GM21619 (cell line): ENCODE measurements around the gene C1R.
"Not testable (repeated sequence)": the region's sequence is repeated elsewhere in the genome, so short reads cannot be mapped to it uniquely, and the experiment has no call there.

Experiments
- ATAC-seq: cut with Tn5 transposase; IDR thresholded peaks from one replicate; pipeline ENCODE4 v1.9.1; 2021; ENCODE audit not compliant: unreplicated experiment

Gene C1R

DNA sequence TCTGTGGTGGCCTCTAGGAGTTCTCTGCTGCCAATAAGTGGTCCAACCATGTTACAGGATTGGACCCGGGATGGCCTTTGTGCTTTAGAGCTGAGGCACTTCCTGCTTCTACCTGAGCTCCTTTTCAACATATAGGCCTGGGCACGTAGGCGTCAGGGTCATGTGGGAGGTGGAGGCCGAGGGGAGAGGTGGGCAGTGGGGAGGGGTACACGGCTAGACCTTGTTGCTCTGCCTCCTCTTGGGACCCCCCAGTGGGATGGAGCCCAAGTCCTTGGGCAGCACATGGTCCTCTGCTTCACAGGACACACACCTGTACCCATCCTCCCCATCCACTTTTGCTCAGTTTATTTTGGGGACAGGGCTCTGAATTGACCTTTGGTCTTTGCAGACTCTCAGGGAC, 29.1 kb upstream of the C1R start:
- ATAC-seq = no peak

DNA sequence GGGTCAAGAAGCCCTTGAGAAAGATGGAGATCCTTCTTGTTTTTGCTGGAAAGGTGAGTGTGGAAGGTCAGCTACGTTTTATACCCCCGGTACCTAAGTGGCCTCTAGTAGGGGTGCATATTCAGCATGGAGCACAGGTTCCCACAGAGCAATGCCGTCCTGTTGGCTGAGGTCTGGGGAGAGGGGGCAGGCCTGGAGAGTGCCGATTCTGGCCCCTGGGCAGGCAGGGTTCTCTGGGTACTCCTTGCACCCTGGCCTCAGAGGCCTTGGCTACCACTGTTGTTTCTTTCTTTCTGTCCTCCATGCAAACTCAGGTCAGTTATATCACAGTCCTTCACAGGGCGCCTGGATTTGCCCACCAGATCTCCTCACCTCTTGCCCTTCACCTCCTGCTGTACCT, 27.9 kb upstream of the C1R start:
- no peak for ATAC-seq

DNA sequence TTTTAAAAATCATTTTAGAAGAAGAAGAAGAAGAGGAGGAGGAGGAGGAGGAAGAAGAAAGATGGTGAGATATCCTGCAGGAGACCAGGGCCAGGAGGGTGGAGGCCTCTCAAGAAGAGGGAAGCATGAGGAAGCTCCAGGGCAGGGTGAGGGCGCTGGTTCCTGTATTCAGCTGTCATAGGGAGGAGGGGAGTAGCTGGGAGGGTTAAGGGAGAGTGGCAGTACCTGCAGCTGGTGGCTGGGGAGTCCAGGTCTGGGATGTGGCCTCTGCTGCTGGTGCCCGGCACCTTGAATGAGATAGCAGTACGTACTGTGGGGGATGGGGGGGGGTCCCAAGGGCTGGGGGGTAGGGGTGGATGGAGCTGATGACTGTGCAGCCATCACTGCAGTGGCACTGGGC, 26.6 kb upstream of the C1R start:
- ATAC-seq = no peak

DNA sequence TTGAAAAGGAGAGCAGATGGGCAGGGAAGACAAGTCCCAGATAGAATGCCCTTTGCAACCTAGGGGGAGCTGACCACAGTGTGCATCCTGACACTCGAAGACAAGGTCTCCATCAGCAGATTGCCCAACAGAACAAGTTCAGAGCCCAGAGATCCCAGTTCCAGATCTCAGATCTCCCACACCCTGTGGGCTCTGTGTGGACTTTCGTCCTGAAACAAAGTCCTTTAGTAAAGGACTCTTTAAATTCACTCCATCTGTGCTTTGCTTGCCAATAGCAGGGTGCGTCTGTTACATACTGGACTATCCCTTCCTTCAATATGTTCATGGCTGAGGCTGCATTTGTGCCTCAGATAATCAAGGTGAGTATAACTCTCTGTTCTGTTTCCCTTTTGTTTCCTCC, 25.4 kb upstream of the C1R start:
- ATAC-seq = no peak

DNA sequence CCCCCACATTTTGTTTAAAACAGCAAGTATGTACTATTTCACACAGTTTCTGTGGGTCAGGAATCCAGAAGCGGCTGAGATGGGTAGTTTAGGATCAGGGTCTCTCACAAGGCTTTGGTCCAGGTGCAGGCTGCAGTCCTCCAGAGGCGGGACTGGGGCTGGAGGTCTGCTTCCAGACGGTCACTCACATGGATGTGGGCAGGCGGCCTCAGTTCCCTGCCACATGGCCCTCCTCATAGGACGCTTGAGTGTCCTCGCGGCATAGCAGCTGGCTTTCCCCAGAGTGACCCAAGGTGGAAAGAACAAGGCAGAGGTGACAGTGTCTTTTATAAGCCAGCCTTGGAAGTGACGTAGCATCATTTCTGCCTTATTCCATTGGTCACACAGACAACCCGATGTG, 24.7 kb upstream of the C1R start:
- ATAC-seq = no peak

DNA sequence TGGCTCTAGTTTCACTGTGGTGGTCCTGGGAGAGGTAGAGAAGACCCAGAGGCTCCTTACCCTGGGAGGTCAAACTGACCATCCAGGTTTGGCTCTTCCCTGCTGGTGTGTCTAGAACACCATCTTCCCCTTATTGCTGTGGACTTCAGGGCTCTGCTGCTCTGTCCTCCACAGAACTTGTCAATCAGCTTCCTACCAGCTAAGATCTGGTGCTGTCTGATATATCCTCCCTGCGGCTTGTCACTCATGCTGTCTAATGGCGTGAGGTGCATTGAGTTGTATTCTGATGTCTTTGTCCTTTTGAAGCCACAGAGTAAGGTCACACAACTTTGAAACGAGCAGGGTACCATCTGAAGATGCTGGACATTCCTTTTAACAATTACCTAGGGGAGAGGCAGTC, 24.0 kb upstream of the C1R start:
- ATAC-seq = no peak

DNA sequence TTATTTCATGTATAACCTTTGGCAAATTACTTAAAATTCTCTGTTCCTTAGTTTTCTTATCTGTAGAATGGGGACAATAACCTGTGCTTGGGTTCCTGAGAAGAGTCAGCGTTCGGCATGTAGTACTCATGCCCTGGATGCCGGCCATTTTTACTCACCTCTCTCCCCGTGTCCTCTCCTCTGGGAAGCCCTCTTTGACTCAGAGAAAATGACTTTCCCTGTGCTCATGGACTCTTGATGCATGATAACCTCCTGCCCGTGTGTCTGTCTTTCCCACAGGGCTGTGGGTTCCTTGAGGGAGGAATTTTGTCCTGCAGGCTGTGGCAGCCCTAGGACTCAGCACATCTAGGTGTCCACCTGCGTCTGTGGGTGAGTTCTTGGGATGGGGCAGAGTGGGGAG, 22.6 kb upstream of the C1R start:
- ATAC-seq = no peak

DNA sequence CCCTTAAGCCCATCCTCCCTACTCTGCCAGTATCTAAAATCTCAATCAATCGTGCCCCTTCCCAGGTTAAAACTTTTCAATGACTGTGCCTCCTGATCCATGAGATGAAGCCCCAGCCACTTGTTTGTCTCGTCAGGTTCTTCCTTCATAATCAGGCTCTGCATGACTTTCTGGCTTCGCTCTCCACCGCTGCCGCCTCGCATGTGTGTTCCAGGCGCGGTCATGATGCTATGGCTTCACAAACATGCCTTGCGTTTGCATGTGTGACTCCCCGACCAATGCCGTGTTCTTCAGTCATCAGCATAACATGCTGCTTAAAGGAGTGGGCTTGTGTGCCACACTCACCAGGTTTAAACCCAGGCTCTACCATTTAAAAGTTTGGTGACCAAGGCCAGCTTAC, 21.8 kb upstream of the C1R start:
- no peak for ATAC-seq

DNA sequence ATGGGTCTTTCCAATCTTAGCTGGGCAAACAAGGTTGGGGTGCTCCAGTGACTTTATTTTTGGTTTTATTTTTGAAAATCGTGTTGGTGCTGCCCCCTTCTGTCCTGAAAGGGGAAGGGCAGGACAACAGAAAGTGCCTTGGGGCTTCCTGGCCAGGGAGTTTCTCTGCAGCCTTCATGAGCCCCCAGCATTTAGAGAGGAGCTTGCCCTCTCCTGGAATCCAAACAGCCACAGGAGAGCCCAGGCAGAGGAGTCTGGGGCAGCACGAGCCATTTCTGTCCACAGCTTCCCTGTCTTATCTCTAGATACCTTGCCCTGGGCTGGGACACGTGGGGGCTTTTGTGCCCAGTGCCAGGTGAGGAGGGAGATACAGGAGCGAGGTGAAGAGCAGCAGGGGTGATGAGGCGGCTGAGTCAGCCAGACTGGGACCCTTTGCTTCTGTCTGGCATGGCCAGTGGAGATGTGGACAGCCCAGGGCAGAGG, 21.2 kb upstream of the C1R start:
- ATAC-seq = no peak

DNA sequence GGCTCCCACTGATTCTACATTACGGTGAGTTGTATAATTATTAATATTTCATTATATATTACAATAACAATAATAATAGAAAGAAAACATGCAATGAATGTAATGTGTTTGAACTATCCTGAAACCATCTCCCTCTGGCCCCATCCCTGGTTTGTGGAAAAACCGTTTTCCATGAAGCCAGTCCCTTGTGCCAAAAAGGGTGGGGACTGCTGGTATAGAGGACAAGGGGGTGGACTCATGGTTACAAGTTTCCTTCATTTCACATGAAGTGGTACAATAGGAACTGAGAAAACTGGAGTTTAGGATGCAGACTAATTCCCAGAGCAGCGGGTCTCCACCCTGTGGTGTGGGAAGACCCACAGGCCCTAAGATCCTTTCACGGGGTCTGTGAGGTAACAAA, 19.8 kb upstream of the C1R start:
- no peak for ATAC-seq

DNA sequence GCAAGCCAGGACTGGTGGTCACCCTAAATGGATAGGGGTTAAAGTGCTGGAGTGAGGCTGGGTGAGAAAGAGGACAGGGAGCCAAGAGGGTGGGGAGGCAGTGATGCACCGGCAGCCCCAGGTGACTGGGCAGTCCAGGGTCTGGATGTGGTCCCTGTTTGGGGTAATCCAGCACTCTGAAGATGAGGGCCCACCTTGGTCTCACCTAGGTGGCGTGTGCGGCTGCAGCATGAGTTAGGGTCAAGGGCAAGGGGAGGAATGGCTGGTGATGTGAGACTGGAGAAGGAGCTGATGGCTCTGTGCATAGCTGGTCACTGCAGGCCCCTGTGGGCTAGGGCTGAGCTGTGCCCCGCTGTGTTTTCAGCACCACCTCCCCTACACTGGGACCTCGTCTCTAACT, 18.4 kb upstream of the C1R start:
- ATAC-seq = no peak

DNA sequence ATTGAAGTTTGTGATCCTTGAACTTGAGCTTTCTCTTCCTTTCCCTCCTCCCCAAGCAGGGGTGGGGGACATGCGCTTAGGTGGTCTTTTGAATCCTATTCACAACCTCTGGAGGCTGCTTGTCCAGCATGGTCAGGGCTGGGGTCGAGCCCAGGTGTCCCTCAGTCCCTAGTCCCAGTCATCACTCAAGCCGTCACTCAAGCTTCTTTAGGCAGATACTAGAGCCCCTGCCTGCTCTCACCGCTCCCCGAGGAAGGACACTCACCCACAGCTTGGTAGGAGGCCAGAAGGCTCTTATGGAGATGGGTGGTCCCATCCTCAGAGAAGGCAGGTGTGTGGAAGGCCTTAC, 17.3 kb upstream of the C1R start:
- ATAC-seq = no peak

DNA sequence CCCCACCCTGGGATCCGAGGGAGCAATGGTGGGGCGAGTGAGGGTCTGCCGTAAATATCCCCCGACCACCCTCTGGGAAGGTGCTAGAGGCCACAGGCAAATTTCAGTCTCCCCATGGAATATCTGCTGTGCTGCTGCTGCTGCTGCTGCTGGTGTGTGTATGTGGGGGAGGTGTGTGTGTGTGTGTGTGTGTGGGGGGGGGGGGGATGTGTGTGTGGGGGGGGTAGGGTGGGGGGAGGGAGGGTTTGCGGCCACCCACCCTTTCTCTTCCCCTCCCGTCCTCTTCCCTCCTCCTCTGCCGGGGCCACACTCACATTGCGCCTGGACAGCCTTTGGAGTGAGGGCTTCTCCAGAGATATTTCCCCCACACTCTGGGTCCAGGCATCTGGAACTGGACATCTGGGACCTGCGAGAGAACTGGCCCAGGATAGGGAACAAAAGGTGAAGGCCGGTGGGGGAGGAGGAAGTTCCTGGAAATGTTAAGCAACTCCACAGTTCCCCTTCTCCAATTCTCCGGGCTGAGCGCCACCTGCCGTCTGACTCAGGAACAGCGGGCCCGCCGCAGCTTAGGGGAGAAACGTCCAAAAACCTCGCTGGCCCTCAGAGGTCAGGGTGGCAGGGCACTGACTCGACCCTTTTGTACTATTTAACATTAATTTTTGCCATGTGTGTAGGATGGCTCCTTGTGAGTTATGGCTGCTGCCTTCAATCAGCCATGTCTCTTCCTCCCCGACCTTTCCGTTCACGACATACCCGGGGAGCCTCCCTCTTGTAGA, 16.7 kb upstream of the C1R start, which contains the start of gene C1RL:
C1RL (minus strand) TSS at position 419 of the 776 bp plus-strand sequence; CDS start at position 385, 34 bp downstream.
- peak; percentile 9 for ATAC-seq

DNA sequence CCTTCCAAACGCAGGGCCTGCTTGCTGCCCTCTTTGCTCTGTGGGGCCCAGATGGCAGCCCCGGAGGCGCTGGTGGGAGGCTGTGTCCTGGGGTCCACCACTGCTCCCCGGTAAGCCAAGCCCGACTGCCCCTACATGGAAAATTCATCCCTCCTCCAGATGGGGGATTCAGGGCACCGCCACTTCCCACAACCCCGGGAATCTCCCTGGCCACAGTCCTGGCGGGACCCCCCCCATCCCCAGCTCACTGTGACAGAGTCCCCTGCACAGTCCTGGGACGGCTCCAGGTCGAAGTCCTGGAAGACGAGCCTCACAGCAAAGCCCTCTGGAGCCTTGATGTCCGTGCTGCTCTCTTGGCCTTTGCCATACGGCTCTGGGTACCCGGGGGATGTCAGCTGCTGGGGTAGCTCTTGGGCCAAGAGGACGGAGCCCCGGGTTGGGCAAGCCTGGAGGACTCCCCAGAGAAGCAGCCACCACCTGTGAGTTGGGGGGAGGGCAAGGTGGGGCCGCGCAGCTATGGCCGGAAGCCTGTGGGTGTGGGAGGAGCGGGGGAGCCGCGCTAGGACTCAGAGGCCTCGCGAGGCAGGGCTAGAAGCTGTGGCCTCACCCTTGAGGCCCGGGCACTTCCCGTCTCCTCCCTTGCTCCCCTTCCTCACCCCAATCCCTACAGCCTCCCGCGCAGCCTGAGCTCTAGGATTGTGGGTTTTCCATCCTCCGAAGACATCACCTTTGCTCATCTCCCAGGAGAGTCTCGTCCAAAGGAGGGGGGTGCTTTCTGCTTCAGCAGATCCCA, 16.0 kb upstream of the C1R start:
- ATAC-seq = peak; percentile 93

DNA sequence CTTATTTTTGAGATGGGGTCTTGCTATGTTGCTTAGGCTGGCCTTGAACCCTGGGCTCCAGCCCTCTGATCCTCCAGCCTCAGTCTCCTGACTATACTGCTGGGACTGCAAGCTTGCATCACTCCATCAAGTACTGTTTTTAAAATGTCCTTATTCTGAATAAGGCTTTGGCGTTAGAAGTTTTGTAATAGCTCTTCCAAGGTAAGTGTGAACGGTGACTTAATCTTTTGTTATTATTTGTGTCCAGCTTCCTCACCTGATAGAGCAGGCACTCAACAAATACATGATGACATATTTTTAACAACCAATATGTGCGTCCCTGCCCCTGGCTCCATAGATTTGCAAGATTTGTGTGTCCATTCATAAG, 15.4 kb upstream of the C1R start:
- ATAC-seq = no peak

DNA sequence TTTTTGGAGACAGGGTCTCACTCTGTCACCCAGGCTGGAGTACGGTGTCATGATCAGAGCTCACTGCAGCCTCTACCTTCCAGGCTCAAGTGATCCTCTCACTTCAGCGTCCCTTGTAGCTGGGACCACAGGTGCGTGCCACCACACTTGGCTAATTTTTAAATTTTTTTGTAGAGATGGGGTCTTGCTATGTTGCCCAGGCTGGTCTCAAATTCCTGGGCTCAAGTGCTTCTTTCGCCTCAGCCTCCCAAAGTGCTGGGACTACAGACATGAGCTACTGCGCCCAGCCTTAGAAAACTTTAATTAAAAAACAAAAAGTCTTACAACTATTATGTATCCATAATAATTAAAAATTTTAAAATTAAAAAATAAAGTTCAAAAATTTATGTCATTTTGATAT, 14.9 kb upstream of the C1R start:
- ATAC-seq = not testable (repeated sequence)

DNA sequence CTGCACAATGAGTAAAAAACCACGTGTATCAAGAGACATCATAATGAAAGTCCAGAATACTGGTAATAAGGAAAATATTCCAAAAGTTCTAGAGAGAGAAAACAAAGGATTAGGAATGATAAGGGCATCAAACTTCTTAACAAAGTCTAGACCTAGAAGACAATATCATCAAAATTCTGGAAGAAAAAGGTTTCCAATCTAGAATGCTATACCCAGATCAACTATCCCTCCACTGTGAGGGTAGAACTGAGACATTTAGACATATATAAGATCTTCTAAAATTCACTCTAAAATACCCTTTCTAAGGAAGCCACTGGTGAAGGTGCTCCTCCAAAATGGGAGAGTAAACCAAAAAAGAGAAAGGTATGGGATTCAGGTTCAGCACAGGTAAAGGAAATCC, 13.8 kb upstream of the C1R start:
- ATAC-seq = no peak

DNA sequence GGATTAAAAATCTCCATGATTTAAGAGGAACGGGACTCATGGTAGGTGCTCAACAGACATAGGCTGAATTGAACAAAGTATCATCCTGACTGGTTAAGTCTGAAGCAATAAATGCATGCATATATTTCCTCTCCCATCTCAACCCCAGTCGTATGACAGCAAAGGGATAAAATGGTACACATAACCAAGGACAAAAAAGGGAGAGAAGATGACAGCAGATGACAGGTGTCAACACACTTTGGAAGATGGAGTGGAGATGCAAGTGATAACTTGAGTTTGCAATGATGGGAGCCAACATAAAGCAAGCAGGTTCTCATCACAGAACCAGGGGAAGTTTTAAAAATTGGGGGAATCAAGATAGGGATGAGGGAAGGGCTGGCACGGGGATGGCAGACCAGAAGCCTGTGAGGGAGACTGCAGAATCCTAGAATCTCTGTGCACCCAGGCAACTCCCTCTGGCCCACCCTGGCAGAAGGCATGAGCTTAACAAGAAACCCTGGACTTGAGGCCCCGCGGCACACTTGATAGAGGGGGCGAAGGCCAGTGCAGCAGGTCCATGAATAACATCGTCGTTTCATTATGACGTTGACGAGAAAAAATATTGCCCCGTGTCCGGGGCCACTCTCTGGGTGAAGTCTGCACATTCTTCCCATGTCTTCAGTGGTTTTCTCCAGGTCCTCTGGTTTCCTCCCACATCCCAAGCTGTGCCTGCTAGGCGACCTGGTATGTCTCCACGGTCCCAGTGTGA, 11.8 kb upstream of the C1R start:
- ATAC-seq = no peak

DNA sequence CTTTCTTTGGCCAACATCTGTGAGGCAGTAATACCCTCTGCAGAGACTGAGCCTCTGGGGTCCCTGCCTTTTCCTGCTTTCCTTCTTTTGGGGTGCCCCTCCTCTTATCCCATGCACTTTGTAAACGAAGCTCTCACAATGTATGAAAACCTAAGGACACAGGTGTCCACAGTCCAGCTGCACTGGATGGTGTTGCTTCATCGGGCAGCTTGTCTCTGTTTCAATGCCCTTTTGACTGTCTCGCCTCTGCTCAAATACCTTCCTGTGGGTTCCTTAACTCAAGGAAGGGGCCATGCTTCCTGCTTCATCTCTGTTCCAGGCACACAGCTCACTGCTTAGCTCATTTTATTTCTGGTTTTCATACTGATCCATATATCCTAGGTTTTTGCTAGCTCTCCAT, 10.3 kb upstream of the C1R start:
- no peak for ATAC-seq

DNA sequence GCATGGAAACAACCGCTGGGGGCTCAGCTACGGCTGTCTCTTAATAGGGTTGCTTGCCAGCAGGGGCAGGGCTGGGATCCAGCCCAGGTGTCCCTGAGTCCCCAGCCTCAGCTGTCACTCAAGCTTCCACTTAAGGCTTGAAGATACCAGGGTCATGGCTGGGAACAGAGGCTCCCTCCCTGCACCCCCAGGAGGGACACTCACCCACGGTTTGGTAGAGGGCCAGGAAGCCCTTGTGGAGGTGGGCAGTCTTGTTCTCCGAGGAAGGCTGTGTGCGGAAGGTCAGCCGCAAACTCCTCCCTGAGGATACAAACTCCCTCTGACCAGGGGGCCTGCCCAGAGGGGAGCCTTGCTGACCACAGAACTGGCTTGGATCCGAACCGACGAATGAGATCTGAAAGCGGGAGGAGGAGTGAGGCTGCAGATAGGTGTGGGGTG, 9.5 kb upstream of the C1R start:
- ATAC-seq = no peak

DNA sequence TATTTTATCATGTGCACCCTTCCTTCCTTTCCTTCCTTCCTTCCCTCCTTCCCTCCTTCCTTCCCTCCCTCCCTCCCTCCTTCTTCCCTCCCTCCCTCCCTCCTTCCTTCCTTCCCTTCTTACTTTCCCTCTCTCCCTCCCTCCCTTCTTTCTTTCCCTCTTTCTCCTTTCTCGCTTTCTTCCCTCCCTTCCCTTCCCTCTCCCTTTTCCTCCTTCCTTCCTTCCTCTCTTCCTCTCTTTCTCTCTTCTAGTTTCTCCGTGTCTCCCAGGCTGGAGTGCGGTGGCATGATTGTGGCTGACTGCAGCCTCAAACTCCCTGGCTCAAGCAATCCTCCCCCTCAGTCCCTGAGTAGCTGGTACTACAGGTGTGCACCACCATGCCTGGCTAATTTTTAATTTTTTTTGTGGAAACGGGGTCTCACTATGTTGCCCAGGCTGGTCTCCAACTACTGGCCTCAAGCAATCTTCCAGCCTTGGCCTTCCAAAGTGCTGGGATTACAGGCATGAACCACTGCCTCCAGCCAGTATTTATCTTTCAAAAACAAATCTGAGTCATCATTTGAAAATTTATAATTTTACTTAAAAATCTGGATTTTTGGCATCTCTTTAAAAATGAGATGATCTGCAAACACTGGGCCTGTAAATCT, 8.9 kb upstream of the C1R start:
- ATAC-seq = no peak
